ENCODE data around the gene HDGFL3.

GRCh38 chr15:83219026-83219425 is 11.4 kb upstream of the HDGFL3 start:
- TF ChIP-seq CTCF (IDR thresholded peaks at IDR 0.05; ENCODE audit: low read depth, low read length, poor library complexity, severe bottlenecking) (no peak), EZH2phosphoT487 (IDR thresholded peaks at IDR 0.05; ENCODE audit: borderline replicate concordance, low read length) (no peak)

Measured in DOHH2 (cell line).